Measurements from ENCODE around the gene MIA.
"Not testable (repeated sequence)": the region's sequence is repeated elsewhere in the genome, so short reads cannot be mapped to it uniquely, and the experiment has no call there.

The MIA gene

GRCh38 chr19:40762754-40763470 lies 12.4 kb upstream of the MIA start:
- H3K4me3 ChIP-seq (ENCODE audit: low read depth, low read length), result no peak overlapping the region
- no peak for TF ChIP-seq CTCF (IDR thresholded peaks at IDR 0.05; ENCODE audit: low read depth, low read length)

- TF ChIP-seq CTCF (IDR thresholded peaks at IDR 0.05; ENCODE audit: low read depth, low read length), result no peak
- no peak overlapping the region for H3K4me3 ChIP-seq (ENCODE audit: low read depth, low read length)
Observed at GRCh38 chr19:40763526-40763925, 11.8 kb upstream of the MIA start.

GRCh38 chr19:40763963-40764362 lies 11.4 kb upstream of the MIA start:
- no peak overlapping the region for H3K4me3 ChIP-seq (ENCODE audit: low read depth, low read length)
- no peak for TF ChIP-seq CTCF (IDR thresholded peaks at IDR 0.05; ENCODE audit: low read depth, low read length)

- H3K4me3 ChIP-seq (ENCODE audit: low read depth, low read length), result not testable (repeated sequence)
Observed at GRCh38 chr19:40766385-40766784, 8.9 kb upstream of the MIA start.

- no peak for TF ChIP-seq CTCF (IDR thresholded peaks at IDR 0.05; ENCODE audit: low read depth, low read length)
- H3K4me3 ChIP-seq (ENCODE audit: low read depth, low read length), result no peak overlapping the region
Observed at GRCh38 chr19:40768869-40769268, 6.5 kb upstream of the MIA start.

- not testable (repeated sequence) for H3K4me3 ChIP-seq (ENCODE audit: low read depth, low read length)
Observed at GRCh38 chr19:40771101-40771862, 4.0 kb upstream of the MIA start.

GRCh38 chr19:40775632-40776022 lies 306 bp downstream of the MIA start:
- TF ChIP-seq CTCF (IDR thresholded peaks at IDR 0.05; ENCODE audit: low read depth, low read length), result no peak
- no peak overlapping the region for H3K4me3 ChIP-seq (ENCODE audit: low read depth, low read length)

GRCh38 chr19:40776364-40776763 lies 1.0 kb downstream of the MIA start:
- TF ChIP-seq CTCF (IDR thresholded peaks at IDR 0.05; ENCODE audit: low read depth, low read length), result no peak
- H3K4me3 ChIP-seq (ENCODE audit: low read depth, low read length), result no peak overlapping the region
